Neutrophil (primary cell): ENCODE measurements around the gene CD8B2.

ENCODE experiments used
- H3K27ac ChIP-seq: fragments of 200-600 bp; sonication (generic); 2 replicates; pipeline ENCODE4 v1.5.1; 2016; ENCODE audit warnings: mild to moderate bottlenecking, moderate library complexity
- H3K27me3 ChIP-seq: fragments of 200-600 bp; sonication (generic); 2 replicates; pipeline ENCODE4 v1.6.0; 2016; ENCODE audit warnings: mild to moderate bottlenecking
- H3K36me3 ChIP-seq: fragments of 200-600 bp; sonication (generic); 2 replicates; pipeline ENCODE4 v1.5.1; 2017
- H3K4me1 ChIP-seq, 2 experiments: fragments of 200-600 bp in 1 of 2; sonication (generic) in 1 of 2; 1 replicate in 1 of 2; 2 replicates in 1 of 2; pipeline versions ENCODE4 v1.5.1 to v1.6.1; 2013 to 2016; ENCODE audit warnings: low read depth in 1 of 2, low read length in 1 of 2, mild to moderate bottlenecking in 1 of 2, moderate library complexity in 1 of 2; ENCODE audit not compliant: control insufficient read depth in 1 of 2, insufficient read depth in 1 of 2
- H3K4me3 ChIP-seq, 2 experiments: fragments of 200-600 bp in 1 of 2; sonication (generic) in 1 of 2; 1 replicate in 1 of 2; 2 replicates in 1 of 2; pipeline ENCODE4 v1.5.1; 2013 to 2016; ENCODE audit warnings: low read depth in 1 of 2, low read length in 1 of 2, mild to moderate bottlenecking in 1 of 2, moderate library complexity in 1 of 2
- H3K9me3 ChIP-seq: fragments of 200-600 bp; sonication (generic); 2 replicates; pipeline ENCODE4 v1.5.1; 2016
- CTCF ChIP-seq: fragments of 200-600 bp; sonication (generic); IDR thresholded peaks from 2 replicates; pipeline ENCODE4 v1.5.1; 2016; ENCODE audit warnings: antibody characterized with exemption

CD8B2 gene

GRCh38 chr2:106523976-106524665, 37.0 kb downstream of the CD8B2 start:
- Histone ChIP-seq H3K36me3 (no peaks in the 10 kb centered on the region), H3K27me3 (no peaks in the 10 kb centered on the region), H3K4me3 (no peak overlapping the region), H3K4me1 (no peaks in the 10 kb centered on the region), H3K9me3 (no peaks in the 10 kb centered on the region), H3K27ac (no peak overlapping the region)
- no peak for TF ChIP-seq CTCF

GRCh38 chr2:106530866-106531265, 43.7 kb downstream of the CD8B2 start:
- TF ChIP-seq CTCF, result no peak
- H3K36me3 ChIP-seq, result no peaks in the 10 kb centered on the region
- no peaks in the 10 kb centered on the region for H3K4me1 ChIP-seq
- no peaks in the 10 kb centered on the region for H3K27me3 ChIP-seq
- H3K27ac ChIP-seq, result no peak overlapping the region
- H3K9me3 ChIP-seq, result no peaks in the 10 kb centered on the region
- H3K4me3 ChIP-seq, result no peak overlapping the region

- Histone ChIP-seq H3K27ac (no peak overlapping the region), H3K9me3 (no peaks in the 10 kb centered on the region), H3K4me1 (no peaks in the 10 kb centered on the region), H3K4me3 (no peak overlapping the region), H3K27me3 (no peaks in the 10 kb centered on the region), H3K36me3 (no peaks in the 10 kb centered on the region)
- TF ChIP-seq CTCF, result no peak
Measured at GRCh38 chr2:106531676-106532214, 44.6 kb downstream of the CD8B2 start.

- Histone ChIP-seq H3K27me3 (no peaks in the 10 kb centered on the region), H3K4me1 (no peaks in the 10 kb centered on the region), H3K4me3 (no peak overlapping the region), H3K27ac (no peak overlapping the region), H3K36me3 (no peaks in the 10 kb centered on the region), H3K9me3 (no peaks in the 10 kb centered on the region)
- TF ChIP-seq CTCF, result no peak
Measured at GRCh38 chr2:106532236-106532635, 45.1 kb downstream of the CD8B2 start.

- Histone ChIP-seq H3K27me3 (no peaks in the 10 kb centered on the region), H3K4me3 (no peak overlapping the region), H3K4me1 (no peaks in the 10 kb centered on the region), H3K36me3 (no peaks in the 10 kb centered on the region), H3K27ac (no peak overlapping the region), H3K9me3 (no peaks in the 10 kb centered on the region)
- TF ChIP-seq CTCF, result no peak
Measured at GRCh38 chr2:106534471-106534870, 47.3 kb downstream of the CD8B2 start.
